PFSK-1 (cell line): ENCODE measurements around the gene RNF151.
A peak's percentile ranks its signal among the peaks of the same experiment; 100 is the strongest.

Experiments
- FOXP2 ChIP-seq: optimal IDR thresholded peaks from 2 replicates; pipeline ENCODE3; 2011; ENCODE audit warnings: borderline replicate concordance, control low read depth, inconsistent platforms; ENCODE audit not compliant: insufficient read depth; ENCODE audit errors: extremely low read length, extremely low read depth
- POLR2AphosphoS5 ChIP-seq: IDR thresholded peaks from 2 replicates; pipeline ENCODE4 v1.6.1; 2012; ENCODE audit warnings: low read depth, mild to moderate bottlenecking, control low read depth, low read length, moderate library complexity
- REST ChIP-seq, 2 experiments: IDR thresholded peaks; 2 replicates each; pipeline versions ENCODE4 v1.6.1 to v1.8.0; 2011 to 2012; ENCODE audit warnings: low read depth in 2 of 2, low read length in 2 of 2, control low read depth in 1 of 2, inconsistent platforms in 1 of 2, mild to moderate bottlenecking in 1 of 2, moderate library complexity in 1 of 2; ENCODE audit not compliant: insufficient read depth in 1 of 2
- SIN3A ChIP-seq: IDR thresholded peaks from 2 replicates; pipeline ENCODE4 v1.6.1; 2012; ENCODE audit warnings: mild to moderate bottlenecking, low read length, moderate library complexity, borderline replicate concordance; ENCODE audit not compliant: insufficient read depth
- TAF1 ChIP-seq: IDR thresholded peaks from 2 replicates; pipeline ENCODE4 v1.6.1; 2012; ENCODE audit warnings: low read length, control low read depth, borderline replicate concordance; ENCODE audit not compliant: insufficient read depth

RNF151 gene

DNA sequence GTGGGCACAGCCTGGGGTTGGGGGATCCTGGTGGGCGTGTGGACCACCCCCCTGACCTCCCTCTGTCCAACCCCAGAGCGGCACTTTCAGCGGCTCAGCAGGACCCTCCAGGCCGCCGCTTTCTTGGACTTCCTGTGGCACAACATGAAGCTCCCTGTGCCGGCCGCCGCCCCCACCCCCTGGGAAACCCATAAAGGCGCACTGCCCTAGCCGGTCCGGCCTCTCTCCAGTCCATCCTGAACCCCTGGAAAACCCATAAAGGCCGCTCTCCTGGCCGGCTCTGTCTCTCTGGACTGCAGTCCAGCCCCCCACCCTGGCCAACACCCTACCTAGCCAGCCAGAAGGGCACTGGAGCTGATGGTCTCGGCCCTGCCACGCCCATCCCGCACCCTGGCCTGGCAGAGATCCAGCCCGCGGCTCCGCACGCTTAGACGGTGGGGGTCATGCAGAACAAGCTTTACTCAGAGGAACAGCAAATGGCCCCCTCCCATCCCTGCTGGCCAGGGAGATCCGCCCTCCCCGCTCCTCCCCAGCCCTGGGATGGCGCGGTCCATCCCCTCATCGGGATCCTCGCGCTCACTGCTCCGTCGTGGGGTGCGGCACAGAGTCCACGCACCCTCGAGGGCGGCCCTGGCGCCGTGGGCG lies 11.9 kb downstream of the RNF151 start:
- no peak for TF ChIP-seq POLR2AphosphoS5
- TF ChIP-seq FOXP2 = no peak
- TF ChIP-seq REST (IDR thresholded peaks at IDR 0.05; ENCODE audit: insufficient read depth in 1 of 2, low read depth in 2 of 2, low read length in 2 of 2) = no peak
- TF ChIP-seq SIN3A = no peak
- no peak for TF ChIP-seq TAF1

DNA sequence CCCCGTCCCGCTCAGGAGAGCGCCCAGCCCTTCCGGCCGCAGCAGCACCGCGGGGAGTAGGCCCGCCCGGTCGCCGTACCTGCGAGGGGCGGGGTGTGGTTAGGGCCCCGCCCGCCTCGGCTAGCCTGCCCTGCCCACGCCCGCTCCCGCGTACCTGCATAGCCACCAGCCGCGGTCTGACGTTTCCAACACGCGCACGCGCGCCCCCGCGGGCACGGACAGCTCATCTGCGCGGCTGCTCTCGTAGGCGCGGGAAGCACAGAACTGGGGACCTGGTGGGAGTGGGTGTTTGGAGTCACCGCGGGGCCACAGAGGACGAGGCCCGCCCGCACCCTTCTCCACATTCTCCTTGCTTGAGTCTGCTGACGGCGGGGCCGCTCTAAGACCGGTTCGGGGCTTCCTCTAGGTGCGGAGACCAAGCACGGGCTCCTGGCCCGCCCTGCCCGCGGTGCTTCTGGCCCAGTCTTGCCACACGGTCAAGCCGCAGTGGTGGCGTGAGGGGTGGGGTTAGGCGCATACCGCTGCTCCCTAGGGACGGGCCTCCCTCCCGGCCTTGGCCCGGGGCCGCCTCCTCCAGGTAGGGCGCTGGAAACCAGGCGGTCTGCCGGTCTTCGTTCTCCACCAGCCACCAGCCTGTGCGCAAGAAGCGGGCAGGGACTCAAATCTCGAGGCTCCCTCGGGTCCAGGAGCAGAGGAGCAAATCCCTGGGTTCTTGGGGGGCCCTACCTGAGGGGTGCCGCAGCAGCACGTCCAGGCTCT lies 12.8 kb downstream of the RNF151 start:
- TF ChIP-seq SIN3A (no peak), TAF1 (no peak), REST (IDR thresholded peaks at IDR 0.05; ENCODE audit: insufficient read depth in 1 of 2, low read depth in 2 of 2, low read length in 2 of 2) (no peak), FOXP2 (no peak), POLR2AphosphoS5 (no peak)

- TF ChIP-seq SIN3A = no peak
- TF ChIP-seq REST (IDR thresholded peaks at IDR 0.05; ENCODE audit: insufficient read depth in 1 of 2, low read depth in 2 of 2, low read length in 2 of 2) = no peak
- TF ChIP-seq TAF1 = no peak
- TF ChIP-seq POLR2AphosphoS5 = 0 out of 2 replicates have a peak, but pooled peaks have one; percentile 27
- TF ChIP-seq FOXP2 = no peak
Observed at GRCh38 chr16:1980030-1980769, 13.5 kb downstream of the RNF151 start.

GRCh38 chr16:1980770-1981087 lies 14.1 kb downstream of the RNF151 start:
- TF ChIP-seq POLR2AphosphoS5 (no peak), REST (IDR thresholded peaks at IDR 0.05; ENCODE audit: insufficient read depth in 1 of 2, low read depth in 2 of 2, low read length in 2 of 2) (no peak), TAF1 (no peak), SIN3A (no peak), FOXP2 (no peak)
